ENCODE measurements around the gene HNRNPUL1. TPM values are rescaled to one million over a fixed set of nuclear protein-coding genes. Genes with fewer than 3 reads are reported as not detected.

Gene HNRNPUL1
- total RNA-seq (2021) (248 and 266 TPM in 2 replicates), Bru-seq, nascent RNA (percentile 93 among the genes with signal in this experiment), BruChase-seq, experiment 1, labeled RNA remaining after a 2-hour chase (percentile 88 among the genes with signal in this experiment), BruChase-seq, experiment 2, labeled RNA remaining after a 6-hour chase (percentile 96 among the genes with signal in this experiment)
- long read RNA-seq, transcript HNRNPUL1-204 (15 exons, 3,555 nt): major isoform, 39 of 228 reads
- long read RNA-seq, transcript HNRNPUL1-210 (4 exons, 1,659 nt): minor isoform, 8 of 228 reads
- long read RNA-seq, transcript HNRNPUL1-207 (15 exons, 2,794 nt): minor isoform, 34 of 228 reads
- long read RNA-seq, transcript HNRNPUL1-208 (15 exons, 3,043 nt): minor isoform, 8 of 228 reads
- long read RNA-seq, partial matches to known transcripts: 96 of 228 reads
- long read RNA-seq, other reads (novel, unspliced or antisense): 32 of 228 reads

GRCh38 chr19:41263850-41264580 is at the start of gene HNRNPUL1:
HNRNPUL1 (plus strand) TSS chr19:41264372; CDS start chr19:41264504, 132 bp downstream.
- peak; percentile 99 to 100 for DNase-seq
- CTCF ChIA-PET: interaction anchor here (0.7 to 0.9 kb wide), 2 partner anchors 89 to 668 kb away, joined by 3 to 4 read pairs; no protein-coding TSS in a partner anchor
- POLR2A ChIA-PET (ENCODE audit: unreplicated experiment): interaction anchor here (0.6 to 1.1 kb wide), 15 partner anchors 13 to 676 kb away, joined by 3 to 16 read pairs (median 4); partner anchors contain the start of genes AXL, B9D2, COQ8B and RAB4B
- H3K36me3 ChIP-seq (ENCODE audit: low read depth): peaks cover 10% of the 10 kb centered on the region
- H3K27me3 ChIP-seq (ENCODE audit: insufficient read depth, low read depth): no peaks in the 10 kb centered on the region
- H3K9me3 ChIP-seq (ENCODE audit: insufficient read depth, low read depth): no peaks in the 10 kb centered on the region
- H3K9me2 ChIP-seq (ENCODE audit: insufficient read depth): no peaks in the 10 kb centered on the region
- H3K27ac ChIP-seq: peak within 1 kb of the TSS; percentile 90
- peaks cover 52% of the 10 kb centered on the region for H3K79me2 ChIP-seq (ENCODE audit: low read depth)
- peaks cover 11% of the 10 kb centered on the region; the same call in 1 of the 2 replicates for H4K20me1 ChIP-seq (ENCODE audit: insufficient read depth)
- no peak for TF ChIP-seq CTCF (conservative IDR thresholded peaks at IDR 0.05)
- intact Hi-C loops (cut with micrococcal nuclease; ENCODE audit: unreplicated experiment): loop anchor here (1.0 to 10.0 kb wide), 4 partner anchors 89 to 514 kb away; partner anchors contain the start of genes ACTMAP and TGFB1
- H2AFZ ChIP-seq: peak within 1 kb of the TSS; percentile 86
- H3K4me1 ChIP-seq (replicated peaks; ENCODE audit: insufficient read depth): peaks cover 10% of the 10 kb centered on the region; the same call in 1 of the 2 replicates
- peak within 1 kb of the TSS; percentile 85 for H3K4me3 ChIP-seq
- BruUV-seq (replicated peaks): no TSS peak
- peak within 1 kb of the TSS; percentile 96 for H3K4me2 ChIP-seq
- peaks cover 24% of the 10 kb centered on the region; the same call in 1 of the 2 replicates for H3F3A ChIP-seq (ENCODE audit: insufficient read depth, low read depth)

- peaks cover 6% of the 10 kb centered on the region; the same call in 1 of the 2 replicates for H3K36me3 ChIP-seq (ENCODE audit: low read depth)
- H3K27me3 ChIP-seq (ENCODE audit: insufficient read depth, low read depth): no peaks in the 10 kb centered on the region
- no peak overlapping the region for H3K4me3 ChIP-seq
- no peaks in the 10 kb centered on the region for H3K9me3 ChIP-seq (ENCODE audit: insufficient read depth, low read depth)
- ChIA-PET CTCF (interaction anchor here (0.6 kb wide), 1 partner anchor 15 kb away, joined by 16 read pairs; no protein-coding TSS in a partner anchor), POLR2A (ENCODE audit: unreplicated experiment) (no interaction called here)
- H4K20me1 ChIP-seq (ENCODE audit: insufficient read depth): no peaks in the 10 kb centered on the region
- intact Hi-C loops (cut with micrococcal nuclease; ENCODE audit: unreplicated experiment): no loop called here
- no peak overlapping the region for H3K27ac ChIP-seq
- DNase-seq: no peak
- peaks cover under 1% of the 10 kb centered on the region; the same call in 1 of the 2 replicates for H3F3A ChIP-seq (ENCODE audit: insufficient read depth, low read depth)
- no peak overlapping the region for H2AFZ ChIP-seq
- H3K4me2 ChIP-seq: no peak overlapping the region
- H3K4me1 ChIP-seq (replicated peaks; ENCODE audit: insufficient read depth): peaks cover 13% of the 10 kb centered on the region
- peaks cover 15% of the 10 kb centered on the region for H3K79me2 ChIP-seq (ENCODE audit: low read depth)
- no peaks in the 10 kb centered on the region for H3K9me2 ChIP-seq (ENCODE audit: insufficient read depth)
- TF ChIP-seq EZH2 (IDR thresholded peaks at IDR 0.05; ENCODE audit: low read depth) (no peak), CTCF (conservative IDR thresholded peaks at IDR 0.05) (no peak)
- no TSS peak for BruUV-seq (replicated peaks)
Observed at GRCh38 chr19:41217741-41218140, 46.4 kb upstream of the HNRNPUL1 start.

GRCh38 chr19:41218249-41218614 is 45.9 kb upstream of the HNRNPUL1 start:
- no peaks in the 10 kb centered on the region for H3K27me3 ChIP-seq (ENCODE audit: insufficient read depth, low read depth)
- H3K79me2 ChIP-seq (ENCODE audit: low read depth): peaks cover 15% of the 10 kb centered on the region
- H3K9me2 ChIP-seq (ENCODE audit: insufficient read depth): no peaks in the 10 kb centered on the region
- no peak for DNase-seq
- no peak overlapping the region for H3K4me3 ChIP-seq
- intact Hi-C loops (cut with micrococcal nuclease; ENCODE audit: unreplicated experiment): no loop called here
- ChIA-PET POLR2A (ENCODE audit: unreplicated experiment) (interaction anchor here (0.5 to 1.2 kb wide), 5 partner anchors 14 to 221 kb away, joined by 3 to 13 read pairs (median 5); no protein-coding TSS in a partner anchor), CTCF (interaction anchor here (0.6 kb wide), 1 partner anchor 895 kb away, joined by 3 read pairs; no protein-coding TSS in a partner anchor)
- no peaks in the 10 kb centered on the region for H4K20me1 ChIP-seq (ENCODE audit: insufficient read depth)
- H3K4me1 ChIP-seq (replicated peaks; ENCODE audit: insufficient read depth): peaks cover 18% of the 10 kb centered on the region
- H3K4me2 ChIP-seq: peak overlapping the region; percentile 91; the same call in 1 of the 2 replicates
- no peak for TF ChIP-seq EZH2 (IDR thresholded peaks at IDR 0.05; ENCODE audit: low read depth)
- H3K9me3 ChIP-seq (ENCODE audit: insufficient read depth, low read depth): no peaks in the 10 kb centered on the region
- H3K27ac ChIP-seq: no peak overlapping the region
- H3K36me3 ChIP-seq (ENCODE audit: low read depth): peaks cover 6% of the 10 kb centered on the region; the same call in 1 of the 2 replicates
- no TSS peak for BruUV-seq (replicated peaks)
- H2AFZ ChIP-seq: no peak overlapping the region
- peaks cover 5% of the 10 kb centered on the region; the same call in 1 of the 2 replicates for H3F3A ChIP-seq (ENCODE audit: insufficient read depth, low read depth)
